Left lobe of liver (tissue), 2 donors: ENCODE data around the gene GALT. TPM values are rescaled to one million over a fixed set of nuclear protein-coding genes. Genes with fewer than 3 reads are reported as not detected.
"Not testable (repeated sequence)": the region's sequence is repeated elsewhere in the genome, so short reads cannot be mapped to it uniquely, and the experiment has no call there.

Source experiments
- ATAC-seq: fragments of 200-7000 bp; cut with Tn5 transposase; one replicate; pipeline ENCODE4 v1.9.1; 2020; ENCODE audit warnings: mild to moderate bottlenecking, moderate library complexity
- DNase-seq: peaks from one replicate; pipeline ENCODE4 v3.0.0-alpha.2; 2020; ENCODE audit warnings: low spot score
- total RNA-seq: library from RNA; stranded (reverse); gene quantifications from one replicate; pipeline ENCODE4 v1.2.1, GENCODE V29; 2021
- donor health status: DM: no; HTN: no; CAD: no; lungs with moderate emphysema.
- donor health status: DM: no; HTN: yes; CAD: no.

The GALT gene
- total RNA-seq, 1 donor from 2014 or later, result 123 TPM

DNA sequence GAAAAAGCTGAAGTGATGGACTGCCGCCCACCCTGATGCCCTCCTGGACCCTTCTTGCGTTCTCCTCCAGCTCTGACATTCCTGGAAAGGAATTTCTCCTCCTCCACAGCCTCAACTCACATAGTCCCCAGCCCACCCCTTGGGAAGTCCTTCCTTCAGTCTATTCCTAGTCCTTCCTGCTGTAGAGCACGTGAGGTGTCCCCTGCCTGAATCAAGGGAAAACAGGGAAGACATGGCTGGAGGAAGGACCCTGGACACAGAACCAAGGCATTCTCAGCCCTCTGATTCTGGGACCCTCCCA lies 21.3 kb upstream of the GALT start:
- DNase-seq (no peak), ATAC-seq (no peak)

DNA sequence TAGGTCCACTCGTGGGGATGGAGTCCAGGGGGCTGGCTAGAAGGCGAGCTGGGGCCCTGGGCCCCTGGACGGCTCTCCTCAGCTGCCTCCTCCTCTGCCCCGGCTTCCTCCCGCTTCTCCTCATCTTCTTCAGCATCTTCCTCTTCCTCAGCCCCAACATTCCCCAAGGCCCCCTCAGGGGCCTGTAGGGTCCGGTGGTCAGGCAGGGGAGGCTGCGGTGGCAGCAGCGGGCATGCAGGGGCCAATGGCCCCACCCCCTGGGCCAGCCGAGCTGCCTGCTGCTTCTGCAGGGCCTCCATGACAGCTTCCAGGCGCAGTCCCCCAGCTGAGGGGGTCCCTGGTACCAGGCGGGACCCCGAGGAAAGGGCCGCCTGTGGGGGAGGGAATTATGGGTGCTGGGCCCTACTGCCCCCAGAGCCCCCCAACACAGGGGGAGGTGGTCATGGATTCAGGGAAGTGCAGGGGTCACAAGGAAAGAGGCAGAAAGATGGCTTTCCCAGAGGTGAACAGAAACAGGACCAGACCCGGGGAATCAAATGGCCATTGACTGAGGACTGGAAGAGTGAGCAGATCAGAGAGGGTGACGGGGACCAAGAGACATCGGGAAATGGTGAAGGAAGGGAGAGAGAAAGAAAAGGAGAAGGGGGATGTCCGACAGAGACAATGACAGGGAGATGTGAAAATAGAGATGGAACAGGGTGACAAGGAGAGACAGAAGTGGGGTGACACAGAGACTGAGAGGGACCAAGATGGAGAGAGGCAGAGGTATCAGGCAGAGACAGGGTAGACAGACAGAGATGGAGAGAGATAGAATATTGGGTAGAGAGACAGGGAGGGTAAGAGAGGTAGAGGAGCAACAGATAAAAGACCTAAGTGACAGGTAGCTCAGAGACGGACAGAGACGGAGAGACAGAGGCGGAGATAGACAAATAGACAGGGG lies 18.5 kb upstream of the GALT start:
- no peak for ATAC-seq
- DNase-seq, result no peak

DNA sequence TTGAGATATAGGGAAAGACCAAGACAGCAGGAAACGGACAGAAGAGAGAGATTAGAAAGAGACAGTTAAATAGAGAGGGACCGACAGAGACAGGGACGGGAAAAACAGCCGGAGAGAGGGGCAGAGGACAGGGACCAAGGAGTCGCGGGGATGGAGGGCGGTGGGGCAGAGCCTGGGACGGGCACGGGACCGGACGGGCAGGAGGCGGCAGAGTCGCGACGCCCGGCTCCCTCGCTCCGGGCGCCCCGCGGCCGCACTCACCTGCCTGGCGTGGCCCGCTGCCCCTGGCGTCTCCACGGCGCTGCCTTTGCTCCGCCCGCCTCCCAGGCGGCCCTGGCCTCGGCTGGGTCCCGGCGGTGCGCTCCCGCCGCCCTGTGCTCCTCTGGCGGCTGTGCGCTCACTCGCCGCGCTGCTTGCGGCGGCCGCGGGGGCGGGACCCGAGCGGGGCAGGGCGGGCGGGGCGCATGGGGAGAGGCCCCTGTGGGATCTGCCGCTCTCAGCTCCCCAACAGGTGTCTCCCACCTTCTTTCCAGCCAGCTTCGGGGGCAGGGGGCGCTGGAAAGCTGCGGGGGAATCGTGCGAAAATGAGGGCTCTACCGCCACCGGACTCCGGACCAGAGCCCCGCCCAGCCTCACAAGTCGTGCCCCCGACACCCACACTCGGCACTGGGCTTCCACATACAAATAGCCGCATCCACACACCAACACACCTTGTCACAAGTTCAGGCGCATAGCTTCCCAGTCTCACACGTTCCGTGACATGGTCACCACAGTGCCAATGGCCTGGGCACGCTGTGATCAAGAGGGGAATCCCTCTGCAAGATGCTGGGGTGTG lies 17.6 kb upstream of the GALT start, which contains the start of gene ARID3C:
Gene ARID3C (minus strand): TSS at position 411 of the 835 bp plus-strand sequence. CDS start 1,052 bp downstream, outside the sequence.
- ATAC-seq (peak; percentile 71), DNase-seq (peak; percentile 74)

DNA sequence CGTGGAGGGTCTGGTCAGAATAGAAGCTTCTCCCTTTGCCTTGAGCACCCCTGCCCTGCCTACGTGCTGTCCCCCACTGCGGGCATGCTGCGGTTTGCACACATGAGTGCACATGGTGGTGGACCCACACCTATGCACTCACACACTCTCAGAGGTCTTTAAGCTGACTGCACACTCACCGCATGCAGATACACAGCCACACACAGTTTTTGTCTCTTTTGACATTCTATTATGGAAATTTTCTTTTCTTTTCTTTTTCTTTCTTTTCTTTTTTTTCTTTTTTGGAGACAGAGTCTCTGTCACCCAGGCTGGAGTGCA lies 17.0 kb upstream of the GALT start:
- peak; percentile 1 for ATAC-seq
- DNase-seq, result no peak

DNA sequence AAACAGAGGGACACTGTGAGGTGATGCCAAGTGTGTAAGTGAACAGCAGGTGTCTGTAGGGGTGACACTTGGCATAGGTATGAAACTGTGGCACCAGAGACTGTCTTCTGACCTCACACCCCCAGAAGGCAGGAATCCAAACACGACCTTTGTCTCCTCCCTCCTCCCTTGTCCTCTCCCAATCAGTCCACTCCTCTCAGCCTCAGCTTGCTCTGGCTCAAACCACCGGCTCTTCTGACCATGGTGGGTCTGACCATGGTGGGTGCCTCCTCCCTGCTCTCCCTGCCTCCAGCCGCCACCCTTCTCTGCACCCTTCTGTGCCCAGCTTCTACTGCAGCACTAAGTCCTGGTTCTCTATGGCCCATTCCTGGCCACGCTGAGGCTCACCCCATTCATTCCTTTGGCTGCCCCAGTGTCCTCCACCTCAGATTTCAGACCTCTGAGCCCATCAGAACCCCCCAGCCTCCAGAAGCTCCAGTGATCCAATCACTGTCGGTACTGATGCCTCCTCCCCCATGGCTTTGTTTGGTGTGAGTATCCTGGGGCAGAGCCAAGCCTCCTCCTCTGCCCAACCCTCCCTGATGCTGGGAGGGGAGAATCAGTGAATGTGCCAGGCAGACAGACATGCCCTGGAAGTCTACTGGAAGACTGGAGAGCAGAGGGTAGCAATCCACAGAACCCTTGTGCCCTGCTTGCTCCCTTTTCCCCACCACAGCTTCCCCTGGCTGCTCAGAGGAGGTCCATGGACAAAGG lies 15.9 kb upstream of the GALT start:
- ATAC-seq (peak; percentile 72), DNase-seq (peak; percentile 89)

DNA sequence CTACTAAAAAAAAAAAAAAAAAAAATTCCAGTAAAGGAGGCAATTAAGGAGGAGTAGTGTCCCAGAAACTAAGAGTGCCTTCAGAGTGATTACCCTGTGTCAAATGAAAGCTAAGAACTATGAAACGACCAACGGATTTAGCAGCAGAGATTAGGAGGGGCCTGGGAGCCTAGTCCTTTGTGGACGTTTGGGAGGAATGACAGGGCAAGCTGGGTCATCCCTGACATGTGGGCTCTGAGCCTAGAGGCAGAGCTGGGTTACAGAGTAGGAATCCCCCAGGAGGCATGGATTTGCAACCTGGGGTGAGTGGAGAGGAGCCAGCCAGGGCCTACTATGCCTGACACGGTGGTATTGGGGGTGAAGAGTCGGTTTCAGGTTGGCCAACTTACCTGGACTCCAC lies 13.3 kb upstream of the GALT start:
- DNase-seq (no peak), ATAC-seq (no peak)

DNA sequence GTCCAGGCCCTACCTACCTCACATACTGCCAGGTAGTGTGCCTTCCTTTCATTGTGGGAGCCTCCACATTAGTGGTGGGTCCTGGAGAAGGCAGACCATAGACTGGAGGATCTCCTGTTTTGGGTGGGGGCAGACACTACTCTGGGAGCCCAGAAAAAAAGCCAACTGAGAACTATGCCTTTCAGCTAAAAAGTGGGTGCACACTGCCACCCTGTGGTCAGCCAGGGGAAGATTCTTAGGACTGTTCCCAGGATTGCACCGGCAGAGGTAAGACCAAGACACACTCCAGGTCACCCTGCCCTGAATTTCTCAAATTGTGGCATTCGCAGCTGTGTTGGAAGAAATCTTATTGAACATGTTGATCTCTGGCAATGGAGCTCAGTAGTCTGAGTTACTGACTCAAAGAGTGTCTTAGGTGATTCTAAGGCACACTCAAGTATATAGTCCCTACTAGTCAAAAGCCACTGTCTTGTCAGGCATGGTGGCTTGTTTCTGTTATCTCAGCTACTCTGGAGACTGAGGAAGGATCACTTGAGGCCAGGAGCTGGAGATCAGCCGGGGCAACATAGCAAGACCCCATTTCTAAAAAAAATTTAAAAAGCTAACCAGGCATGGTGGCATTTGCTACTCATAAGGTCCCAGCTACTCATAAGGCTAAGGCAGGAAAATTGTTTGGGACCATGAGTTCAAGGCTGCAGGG lies 12.5 kb upstream of the GALT start:
- peak; percentile 70 for DNase-seq
- peak; percentile 30 for ATAC-seq

DNA sequence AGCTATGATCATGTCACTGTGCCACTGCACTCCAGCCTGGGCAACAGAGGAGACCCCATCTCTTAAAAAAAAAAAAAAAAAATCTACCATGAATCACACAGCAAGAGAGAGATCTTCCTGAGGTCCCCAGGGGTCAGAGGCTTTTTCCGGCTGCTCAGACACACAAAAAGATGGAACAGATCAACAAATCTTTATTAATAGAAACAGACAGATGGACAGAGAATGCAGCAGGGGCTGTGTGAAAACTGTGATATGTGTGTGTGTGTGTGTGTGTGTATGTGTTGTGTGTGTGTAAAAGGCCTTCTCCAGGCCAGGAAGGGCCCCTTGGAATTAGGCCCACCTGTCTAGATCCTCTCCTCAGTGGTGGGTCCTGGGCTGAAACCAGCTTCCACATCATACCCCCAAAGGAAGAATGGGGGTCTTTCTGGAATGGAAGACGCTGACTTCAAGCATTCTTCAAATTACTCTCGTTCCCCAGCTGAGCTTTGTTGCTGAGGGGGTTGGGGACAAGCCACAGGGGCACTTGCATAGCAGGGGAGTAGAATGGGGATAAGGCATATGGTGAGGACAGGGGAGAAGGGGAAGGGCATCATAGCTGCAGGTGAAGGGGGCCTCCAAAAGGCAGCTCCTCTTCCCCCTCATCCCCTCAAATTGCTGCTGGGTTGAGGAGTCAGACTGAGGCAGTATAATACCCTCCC lies 11.8 kb upstream of the GALT start:
- no peak for DNase-seq
- ATAC-seq, result no peak

DNA sequence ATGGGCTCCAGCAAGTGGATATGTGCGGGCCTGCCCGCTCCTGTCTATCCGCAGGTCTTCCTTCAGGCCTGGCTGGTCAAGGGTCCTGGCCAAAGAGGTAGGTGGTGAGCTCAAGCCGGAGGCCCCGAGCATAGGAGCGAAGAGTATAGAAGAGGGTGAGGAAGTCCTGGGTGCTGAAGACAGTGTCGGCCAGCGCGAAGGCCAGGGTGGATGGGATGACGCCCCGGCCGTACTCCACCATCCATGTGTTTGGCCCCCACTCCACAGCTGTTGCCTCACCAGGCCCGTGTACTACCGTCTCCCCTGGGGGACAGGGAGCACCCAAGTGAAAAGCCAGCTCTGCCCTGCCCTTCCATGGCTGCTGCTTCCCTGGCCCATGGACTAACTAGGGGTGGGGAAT lies 10.9 kb upstream of the GALT start:
- no peak for DNase-seq
- ATAC-seq, result no peak

DNA sequence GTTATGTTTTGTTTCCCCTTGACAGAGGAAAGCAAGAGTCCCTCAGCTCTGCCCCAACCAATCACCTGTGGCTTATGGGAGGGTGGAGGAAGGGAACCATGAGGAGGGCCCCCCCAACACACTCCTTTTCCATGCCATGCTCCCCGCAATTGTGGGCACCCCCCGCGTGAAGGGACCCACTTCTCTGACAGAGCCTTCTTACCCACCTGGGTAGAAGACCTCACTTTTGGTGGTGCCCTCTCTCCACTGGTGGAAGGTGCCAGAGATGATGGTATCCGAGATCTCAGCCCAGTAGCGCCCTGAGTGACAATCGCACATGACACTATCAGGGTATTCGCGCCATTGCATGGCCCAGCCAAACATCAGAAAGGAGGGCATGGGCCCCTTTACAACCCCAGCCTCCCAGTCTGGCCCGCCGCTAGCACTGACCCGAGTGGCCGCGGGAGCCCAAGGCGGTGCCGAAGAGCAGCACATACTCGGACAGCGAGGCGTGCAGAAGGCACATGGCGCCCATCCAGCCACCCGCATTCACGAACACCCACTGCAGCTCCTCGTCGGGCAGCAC lies 9.6 kb upstream of the GALT start:
- ATAC-seq (peak; percentile 44), DNase-seq (no peak)

DNA sequence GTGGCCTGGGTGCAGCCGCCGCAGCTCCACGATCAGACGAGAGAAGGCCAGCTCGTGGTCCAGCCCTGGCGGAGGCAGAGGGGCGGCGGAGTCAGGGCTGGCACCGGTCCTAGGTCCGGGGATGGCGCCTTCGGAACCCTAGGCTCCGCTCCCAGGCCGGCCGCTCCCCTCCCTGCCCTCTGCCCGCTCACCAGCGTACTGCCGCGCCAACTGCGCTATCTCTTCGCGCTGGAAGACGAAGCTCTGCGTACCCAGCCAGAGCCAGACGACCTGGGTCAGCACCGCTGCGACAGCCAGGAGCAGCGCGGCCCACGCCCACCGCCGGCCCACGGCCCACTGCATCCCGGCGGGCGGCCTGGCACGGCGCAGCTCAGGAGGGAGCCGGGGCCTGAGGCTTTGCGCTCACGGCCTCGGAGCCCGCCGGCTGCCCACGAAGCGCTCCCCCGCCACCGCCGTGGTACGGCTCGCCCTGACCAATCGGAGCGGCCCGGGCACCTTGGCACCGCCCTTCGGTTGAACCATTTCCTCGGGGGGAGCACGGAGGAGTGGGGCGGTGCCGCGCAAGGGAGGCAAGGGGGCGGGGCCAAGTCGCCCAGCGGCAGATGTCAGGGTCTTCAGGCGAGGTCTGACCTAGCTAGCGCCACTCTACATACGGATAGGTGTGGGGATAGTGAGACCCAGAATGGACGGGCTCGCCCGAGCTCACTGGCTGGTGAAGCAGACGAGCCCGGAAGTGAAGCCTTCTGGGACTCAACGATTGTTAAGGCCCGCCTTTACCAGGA lies 8.9 kb upstream of the GALT start, which contains the start of gene SIGMAR1:
Gene SIGMAR1 (minus strand): TSS at position 432 of the 782 bp plus-strand sequence. CDS start 90 bp downstream, at position 342.
- DNase-seq (peak; percentile 97), ATAC-seq (peak; percentile 86)

DNA sequence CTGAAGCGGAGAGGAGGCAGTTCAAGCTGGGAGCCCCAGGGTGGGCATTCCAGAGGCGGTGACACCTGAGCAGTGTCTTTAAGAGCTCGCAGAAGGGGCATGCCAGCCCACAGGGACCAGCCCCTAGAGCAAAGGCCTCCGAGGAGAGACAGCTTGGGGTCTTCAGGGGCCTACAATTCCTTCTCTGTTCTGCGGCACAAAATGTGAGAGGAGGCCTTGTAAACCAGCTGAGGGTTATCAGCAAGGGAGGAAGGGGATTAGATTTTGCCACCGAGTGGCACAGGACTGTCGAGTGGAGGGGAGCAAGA lies 8.4 kb upstream of the GALT start:
- DNase-seq (no peak), ATAC-seq (no peak)

DNA sequence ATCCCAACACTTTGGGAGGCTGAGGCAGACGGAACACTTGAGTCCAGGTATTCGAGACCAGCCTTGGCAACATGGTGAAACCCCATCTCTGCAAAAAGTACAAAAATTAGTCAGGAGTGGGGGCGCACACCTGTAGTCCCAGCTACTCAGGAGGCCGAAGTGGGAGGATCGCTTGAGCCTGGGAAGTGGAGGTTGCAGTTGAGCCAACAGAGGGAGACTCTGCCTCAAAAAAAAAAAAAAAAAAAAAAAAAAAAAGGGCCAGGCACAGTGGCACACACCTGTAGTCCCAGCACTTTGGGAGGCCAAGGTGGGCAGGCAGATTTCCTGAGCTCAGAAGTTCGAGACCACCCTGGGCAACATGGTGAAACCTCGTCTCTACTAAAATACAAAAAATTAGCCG lies 7.2 kb upstream of the GALT start:
- ATAC-seq, DNase-seq: not testable (repeated sequence)

DNA sequence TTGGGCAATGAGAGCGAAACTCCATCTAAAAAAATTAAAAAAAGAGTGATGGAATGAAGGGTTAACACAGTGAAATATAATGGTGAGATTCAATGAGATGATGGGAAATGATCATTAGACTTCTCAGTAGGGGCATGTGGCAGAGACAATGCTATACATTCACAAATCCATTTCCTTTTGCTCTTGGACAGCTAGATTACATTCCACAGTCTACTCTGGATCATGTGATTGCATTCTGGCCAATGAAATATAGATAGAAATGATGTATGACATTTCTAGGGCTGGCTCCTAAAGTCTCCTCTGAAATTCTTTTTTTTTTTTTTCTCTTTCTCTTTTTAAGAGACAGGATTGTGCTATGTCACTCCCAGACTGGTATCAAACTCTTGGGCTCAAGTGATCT lies 3.8 kb upstream of the GALT start:
- no peak for ATAC-seq
- no peak for DNase-seq

DNA sequence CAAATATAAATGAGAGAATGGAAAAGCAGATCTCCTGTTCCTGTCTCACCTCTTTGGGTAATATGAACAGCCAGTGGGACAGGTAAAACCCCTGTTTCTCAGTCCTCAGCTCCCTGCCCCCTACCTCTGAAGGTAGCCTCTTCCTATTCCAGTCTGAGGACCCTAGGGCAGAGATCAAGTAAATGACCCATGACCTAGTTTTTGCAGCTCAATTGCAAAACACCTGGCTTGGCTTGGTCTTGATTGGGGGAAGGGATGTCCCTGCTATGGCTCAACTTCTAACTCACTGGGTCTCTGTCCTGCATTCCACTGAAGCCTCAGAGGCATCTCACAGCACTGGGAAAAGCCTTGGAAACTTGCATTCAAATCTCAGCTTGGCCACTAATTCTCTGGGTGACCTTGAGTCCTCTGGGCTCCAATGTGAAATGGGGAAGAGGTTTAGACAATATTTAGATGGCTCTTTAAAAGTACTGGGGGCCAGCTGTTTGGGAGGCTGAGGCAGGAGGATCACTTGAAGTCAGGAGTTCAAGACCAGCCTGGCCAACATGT lies 1.6 kb upstream of the GALT start:
- ATAC-seq, result peak; percentile 53
- peak; percentile 85 for DNase-seq

DNA sequence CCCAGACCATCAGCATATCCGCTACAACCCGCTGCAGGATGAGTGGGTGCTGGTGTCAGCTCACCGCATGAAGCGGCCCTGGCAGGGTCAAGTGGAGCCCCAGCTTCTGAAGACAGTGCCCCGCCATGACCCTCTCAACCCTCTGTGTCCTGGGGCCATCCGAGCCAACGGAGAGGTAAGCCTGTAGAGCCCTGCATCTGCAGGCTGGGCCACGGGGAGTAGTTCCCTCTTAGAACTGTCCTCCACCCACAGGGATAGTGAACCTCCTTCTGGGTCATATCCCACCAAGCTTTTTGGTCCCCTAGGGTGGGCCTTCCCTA lies 569 bp downstream of the GALT start:
- DNase-seq (no peak), ATAC-seq (no peak)

DNA sequence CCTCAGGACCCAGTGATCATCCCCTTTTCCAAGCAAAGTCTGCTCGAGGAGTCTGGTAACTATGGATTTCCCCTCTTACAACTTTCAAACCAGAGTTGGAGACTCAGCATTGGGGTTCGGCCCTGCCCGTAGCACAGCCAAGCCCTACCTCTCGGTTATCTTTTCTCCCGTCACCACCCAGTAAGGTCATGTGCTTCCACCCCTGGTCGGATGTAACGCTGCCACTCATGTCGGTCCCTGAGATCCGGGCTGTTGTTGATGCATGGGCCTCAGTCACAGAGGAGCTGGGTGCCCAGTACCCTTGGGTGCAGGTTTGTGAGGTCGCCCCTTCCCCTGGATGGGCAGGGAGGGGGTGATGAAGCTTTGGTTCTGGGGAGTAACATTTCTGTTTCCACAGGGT lies 1.2 kb downstream of the GALT start:
- DNase-seq, result no peak

DNA sequence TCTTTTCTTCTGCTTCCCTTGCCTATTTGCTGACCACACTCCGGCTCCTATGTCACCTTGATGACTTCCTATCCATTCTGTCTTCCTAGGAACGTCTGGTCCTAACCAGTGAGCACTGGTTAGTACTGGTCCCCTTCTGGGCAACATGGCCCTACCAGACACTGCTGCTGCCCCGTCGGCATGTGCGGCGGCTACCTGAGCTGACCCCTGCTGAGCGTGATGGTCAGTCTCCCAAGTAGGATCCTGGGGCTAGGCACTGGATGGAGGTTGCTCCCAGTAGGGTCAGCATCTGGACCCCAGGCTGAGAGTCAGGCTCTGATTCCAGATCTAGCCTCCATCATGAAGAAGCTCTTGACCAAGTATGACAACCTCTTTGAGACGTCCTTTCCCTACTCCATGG lies 2.2 kb downstream of the GALT start:
- DNase-seq (no peak), ATAC-seq (no peak)

More for the DNA sequence above, 1.2 kb downstream of the GALT start:
- ATAC-seq, result no peak

DNA sequence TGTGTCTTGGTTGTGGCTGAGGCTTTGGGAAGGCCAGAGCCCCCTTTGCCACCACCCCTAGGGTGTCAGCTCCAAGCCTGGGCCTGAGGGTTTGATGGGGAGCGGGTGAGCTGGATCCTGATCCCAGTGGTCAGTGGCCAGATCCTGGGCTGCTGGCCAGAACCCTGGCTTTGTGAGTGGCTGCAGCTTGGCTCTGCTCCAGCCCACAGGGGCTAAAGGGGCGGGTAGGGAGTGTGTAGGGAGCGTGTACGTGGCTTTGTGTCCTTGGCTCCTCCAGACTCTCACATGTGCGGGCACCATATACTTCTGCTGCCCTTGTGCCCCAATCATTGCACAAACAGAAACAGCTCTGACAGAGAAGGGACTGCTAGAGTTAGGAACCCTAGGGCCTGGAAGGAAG lies 4.3 kb downstream of the GALT start:
- DNase-seq, result peak; percentile 84

More for the DNA sequence above, 4.3 kb downstream of the GALT start:
- peak; percentile 0 for ATAC-seq
